Activated naive CD8-positive, alpha-beta T cell (primary cell): ENCODE measurements around the gene NFKBIE.
"Not testable (repeated sequence)": the region's sequence is repeated elsewhere in the genome, so short reads cannot be mapped to it uniquely, and the experiment has no call there.

ENCODE experiments used
- H3K27ac Mint-ChIP-seq: one replicate; pipeline ENCODE4 v1.8.0; 2021; ENCODE audit warnings: mixed read lengths
- H3K27me3 Mint-ChIP-seq: one replicate; pipeline ENCODE4 v1.8.0; 2021; ENCODE audit warnings: mixed read lengths
- H3K36me3 Mint-ChIP-seq: one replicate; pipeline ENCODE4 v1.8.0; 2021; ENCODE audit warnings: mixed read lengths
- H3K4me1 Mint-ChIP-seq: one replicate; pipeline ENCODE4 v1.8.0; 2021; ENCODE audit warnings: low read depth, mixed read lengths
- H3K4me3 Mint-ChIP-seq: one replicate; pipeline ENCODE4 v1.8.0; 2021; ENCODE audit warnings: mild to moderate bottlenecking, mixed read lengths
- H3K9me3 Mint-ChIP-seq: one replicate; pipeline ENCODE4 v1.8.0; 2021; ENCODE audit warnings: low read depth, mixed read lengths

NFKBIE gene

GRCh38 chr6:44265007-44265721 lies at the start of gene NFKBIE:
TSS of gene NFKBIE (minus strand) at chr6:44265551. CDS start at chr6:44265346, 205 bp downstream.
- H3K4me3 Mint-ChIP-seq: peak within 1 kb of the TSS; percentile 98
- H3K27me3 Mint-ChIP-seq: no peaks in the 10 kb centered on the region
- H3K9me3 Mint-ChIP-seq: no peaks in the 10 kb centered on the region
- peak within 1 kb of the TSS; percentile 93 for H3K27ac Mint-ChIP-seq
- no peaks in the 10 kb centered on the region for H3K36me3 Mint-ChIP-seq
- H3K4me1 Mint-ChIP-seq: peaks cover 46% of the 10 kb centered on the region

- H3K9me3 Mint-ChIP-seq, H3K4me3 Mint-ChIP-seq, H3K36me3 Mint-ChIP-seq, H3K27ac Mint-ChIP-seq: not testable (repeated sequence)
- H3K4me1 Mint-ChIP-seq: peaks cover 18% of the 10 kb centered on the region
- peaks cover 14% of the 10 kb centered on the region for H3K27me3 Mint-ChIP-seq
These were observed 49.3 kb upstream of the NFKBIE start for GRCh38 chr6:44314657-44315056.

GRCh38 chr6:44312901-44313788 lies 47.8 kb upstream of the NFKBIE start, which contains the start of gene AARS2:
TSS of gene AARS2 (minus strand) at chr6:44313347. CDS start at chr6:44313323, 24 bp downstream.
- Mint-ChIP-seq H3K4me1 (peaks cover 18% of the 10 kb centered on the region), H3K9me3 (no peaks in the 10 kb centered on the region), H3K27me3 (peaks cover 2% of the 10 kb centered on the region), H3K27ac (peak within 1 kb of the TSS; percentile 93), H3K36me3 (peaks cover 6% of the 10 kb centered on the region), H3K4me3 (peak within 1 kb of the TSS; percentile 98)

GRCh38 chr6:44311767-44312166 lies 46.4 kb upstream of the NFKBIE start:
- peak overlapping the region; percentile 28 for H3K27ac Mint-ChIP-seq
- H3K4me1 Mint-ChIP-seq: peaks cover 18% of the 10 kb centered on the region
- H3K4me3 Mint-ChIP-seq: peak overlapping the region; percentile 98
- H3K36me3 Mint-ChIP-seq: peaks cover 6% of the 10 kb centered on the region
- no peaks in the 10 kb centered on the region for H3K27me3 Mint-ChIP-seq
- H3K9me3 Mint-ChIP-seq: no peaks in the 10 kb centered on the region

- Mint-ChIP-seq H3K9me3 (no peaks in the 10 kb centered on the region), H3K27me3 (no peaks in the 10 kb centered on the region), H3K4me3 (peak overlapping the region; percentile 98), H3K4me1 (peaks cover 18% of the 10 kb centered on the region), H3K36me3 (peaks cover 6% of the 10 kb centered on the region), H3K27ac (no peak overlapping the region)
These were observed 46.0 kb upstream of the NFKBIE start for GRCh38 chr6:44311304-44311703.

- H3K36me3 Mint-ChIP-seq: peaks cover 6% of the 10 kb centered on the region
- peaks cover 18% of the 10 kb centered on the region for H3K4me1 Mint-ChIP-seq
- H3K4me3 Mint-ChIP-seq: peak overlapping the region; percentile 39
- no peak overlapping the region for H3K27ac Mint-ChIP-seq
- no peaks in the 10 kb centered on the region for H3K27me3 Mint-ChIP-seq
- no peaks in the 10 kb centered on the region for H3K9me3 Mint-ChIP-seq
These were observed 44.9 kb upstream of the NFKBIE start for GRCh38 chr6:44310241-44310640.

GRCh38 chr6:44309631-44310030 lies 44.3 kb upstream of the NFKBIE start:
- Mint-ChIP-seq H3K4me3 (no peak overlapping the region), H3K4me1 (peaks cover 18% of the 10 kb centered on the region), H3K9me3 (no peaks in the 10 kb centered on the region), H3K27ac (no peak overlapping the region), H3K36me3 (peaks cover 6% of the 10 kb centered on the region), H3K27me3 (no peaks in the 10 kb centered on the region)

GRCh38 chr6:44309092-44309491 lies 43.7 kb upstream of the NFKBIE start:
- no peak overlapping the region for H3K4me3 Mint-ChIP-seq
- H3K4me1 Mint-ChIP-seq: peaks cover 18% of the 10 kb centered on the region
- no peaks in the 10 kb centered on the region for H3K9me3 Mint-ChIP-seq
- H3K27ac Mint-ChIP-seq: no peak overlapping the region
- H3K27me3 Mint-ChIP-seq: no peaks in the 10 kb centered on the region
- H3K36me3 Mint-ChIP-seq: peaks cover 6% of the 10 kb centered on the region

- Mint-ChIP-seq H3K27me3 (no peaks in the 10 kb centered on the region), H3K36me3 (peaks cover 6% of the 10 kb centered on the region)
These were observed 41.9 kb upstream of the NFKBIE start for GRCh38 chr6:44307217-44307616.

GRCh38 chr6:44306710-44307109 lies 41.4 kb upstream of the NFKBIE start:
- no peaks in the 10 kb centered on the region for H3K27me3 Mint-ChIP-seq
- H3K4me3 Mint-ChIP-seq: no peak overlapping the region
- peaks cover 6% of the 10 kb centered on the region for H3K36me3 Mint-ChIP-seq
- H3K27ac Mint-ChIP-seq: no peak overlapping the region
- peaks cover 7% of the 10 kb centered on the region for H3K4me1 Mint-ChIP-seq
- no peaks in the 10 kb centered on the region for H3K9me3 Mint-ChIP-seq

More at GRCh38 chr6:44307217-44307616, 41.9 kb upstream of the NFKBIE start:
- Mint-ChIP-seq H3K27ac (no peak overlapping the region), H3K9me3 (no peaks in the 10 kb centered on the region), H3K4me3 (no peak overlapping the region), H3K4me1 (peaks cover 12% of the 10 kb centered on the region)

GRCh38 chr6:44305200-44305725 lies 39.9 kb upstream of the NFKBIE start:
- Mint-ChIP-seq H3K27me3 (no peaks in the 10 kb centered on the region), H3K36me3 (peaks cover 6% of the 10 kb centered on the region), H3K27ac (no peak overlapping the region), H3K9me3 (no peaks in the 10 kb centered on the region), H3K4me1 (peaks cover 3% of the 10 kb centered on the region), H3K4me3 (no peak overlapping the region)

GRCh38 chr6:44304282-44305199 lies 39.2 kb upstream of the NFKBIE start:
- Mint-ChIP-seq H3K27me3 (no peaks in the 10 kb centered on the region), H3K9me3 (no peaks in the 10 kb centered on the region), H3K4me3 (no peak overlapping the region), H3K27ac (no peak overlapping the region), H3K4me1 (no peaks in the 10 kb centered on the region), H3K36me3 (peaks cover 4% of the 10 kb centered on the region)

GRCh38 chr6:44303842-44304241 lies 38.5 kb upstream of the NFKBIE start:
- Mint-ChIP-seq H3K27ac (no peak overlapping the region), H3K27me3 (no peaks in the 10 kb centered on the region), H3K4me1 (peaks cover 2% of the 10 kb centered on the region), H3K9me3 (no peaks in the 10 kb centered on the region), H3K4me3 (no peak overlapping the region), H3K36me3 (peaks cover 4% of the 10 kb centered on the region)

GRCh38 chr6:44302856-44303255 lies 37.5 kb upstream of the NFKBIE start:
- Mint-ChIP-seq H3K36me3 (peaks cover 4% of the 10 kb centered on the region), H3K4me3 (no peak overlapping the region), H3K4me1 (peaks cover 2% of the 10 kb centered on the region), H3K27me3 (no peaks in the 10 kb centered on the region), H3K27ac (no peak overlapping the region), H3K9me3 (no peaks in the 10 kb centered on the region)
